Measurements from ENCODE around the gene LRRC25.

GRCh38 chr19:18445262-18445948 lies 48.0 kb upstream of the LRRC25 start:
- TF ChIP-seq EZH2phosphoT487 (IDR thresholded peaks at IDR 0.05; ENCODE audit: insufficient read depth, low read depth) (no peak), EZH2 (IDR thresholded peaks at IDR 0.05; ENCODE audit: insufficient read depth, poor library complexity, severe bottlenecking) (no peak)

Measured in GM23248 (cell line).